BE2C (cell line): Measurements from ENCODE around the gene TMC6.

Source experiments
- DNase-seq: peaks from one replicate; pipeline ENCODE4 v3.0.0-alpha.2; 2020
- H3K27me3 ChIP-seq: fragments of 250-450 bp; sonication (Bioruptor Pico); 2 replicates; pipeline ENCODE4 v1.5.1; 2020; ENCODE audit warnings: mild to moderate bottlenecking
- H3K36me3 ChIP-seq: fragments of 250-450 bp; sonication (Bioruptor Pico); 2 replicates; pipeline ENCODE4 v1.5.1; 2020; ENCODE audit warnings: mild to moderate bottlenecking
- H3K4me1 ChIP-seq: fragments of 250-450 bp; sonication (Bioruptor Pico); 2 replicates; pipeline ENCODE4 v1.5.1; 2020
- H3K4me3 ChIP-seq: 2 replicates; pipeline ENCODE4 v1.5.1; 2011; ENCODE audit warnings: low read depth, low read length
- H3K9me3 ChIP-seq: fragments of 250-450 bp; sonication (Bioruptor Pico); 2 replicates; pipeline ENCODE4 v1.5.1; 2020
- TF ChIP-seq, protein P1 (sequence below): IDR thresholded peaks from 2 replicates; pipeline ENCODE4 v1.5.1; 2012; ENCODE audit warnings: mild to moderate bottlenecking, low read depth, low read length

Gene TMC6

GRCh38 chr17:78108726-78109488 lies 19.6 kb downstream of the TMC6 start:
- TF ChIP-seq, protein P1, sequence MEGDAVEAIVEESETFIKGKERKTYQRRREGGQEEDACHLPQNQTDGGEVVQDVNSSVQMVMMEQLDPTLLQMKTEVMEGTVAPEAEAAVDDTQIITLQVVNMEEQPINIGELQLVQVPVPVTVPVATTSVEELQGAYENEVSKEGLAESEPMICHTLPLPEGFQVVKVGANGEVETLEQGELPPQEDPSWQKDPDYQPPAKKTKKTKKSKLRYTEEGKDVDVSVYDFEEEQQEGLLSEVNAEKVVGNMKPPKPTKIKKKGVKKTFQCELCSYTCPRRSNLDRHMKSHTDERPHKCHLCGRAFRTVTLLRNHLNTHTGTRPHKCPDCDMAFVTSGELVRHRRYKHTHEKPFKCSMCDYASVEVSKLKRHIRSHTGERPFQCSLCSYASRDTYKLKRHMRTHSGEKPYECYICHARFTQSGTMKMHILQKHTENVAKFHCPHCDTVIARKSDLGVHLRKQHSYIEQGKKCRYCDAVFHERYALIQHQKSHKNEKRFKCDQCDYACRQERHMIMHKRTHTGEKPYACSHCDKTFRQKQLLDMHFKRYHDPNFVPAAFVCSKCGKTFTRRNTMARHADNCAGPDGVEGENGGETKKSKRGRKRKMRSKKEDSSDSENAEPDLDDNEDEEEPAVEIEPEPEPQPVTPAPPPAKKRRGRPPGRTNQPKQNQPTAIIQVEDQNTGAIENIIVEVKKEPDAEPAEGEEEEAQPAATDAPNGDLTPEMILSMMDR, result no peak
- Histone ChIP-seq H3K4me1 (peaks cover 5% of the 10 kb centered on the region), H3K27me3 (no peaks in the 10 kb centered on the region), H3K9me3 (no peaks in the 10 kb centered on the region), H3K36me3 (peaks cover 8% of the 10 kb centered on the region), H3K4me3 (no peak overlapping the region)
- no peak for DNase-seq

DNA sequence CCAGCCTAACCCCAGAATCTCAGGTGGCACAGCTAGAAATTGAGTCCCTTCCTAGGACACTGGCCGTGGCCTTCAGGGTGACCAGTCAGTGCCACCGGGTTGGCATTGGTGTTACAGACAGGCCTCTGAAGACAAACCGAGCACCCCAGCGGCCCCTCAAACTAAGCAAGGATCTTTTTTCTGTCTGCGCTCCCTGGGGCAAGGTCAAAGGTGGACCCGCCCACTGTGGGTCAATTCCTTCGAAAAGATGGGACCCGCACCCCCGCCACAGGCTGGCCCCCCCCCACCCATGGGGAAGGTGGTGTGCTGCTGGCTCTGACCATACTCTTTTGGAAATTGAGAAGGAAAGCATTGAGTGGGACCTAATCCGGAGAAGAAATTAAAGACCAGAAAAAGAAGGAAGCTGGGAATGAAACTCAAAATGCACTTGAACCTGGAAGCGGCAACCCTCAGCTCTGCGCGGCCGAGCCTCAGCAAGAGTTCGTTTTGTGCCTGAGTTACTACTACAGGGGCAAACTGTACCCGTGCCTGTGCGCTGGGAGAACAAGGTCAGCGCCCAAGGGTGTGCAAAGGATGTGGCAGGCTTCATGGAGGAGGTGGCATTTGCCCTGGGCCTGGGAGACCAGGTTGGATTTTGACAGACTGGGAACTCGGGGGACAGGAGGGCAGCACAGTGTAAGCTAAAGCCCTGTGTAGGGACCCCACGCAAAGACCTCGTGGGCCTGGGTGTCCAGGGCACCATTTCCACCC lies 20.4 kb downstream of the TMC6 start:
- Histone ChIP-seq H3K36me3 (peaks cover 16% of the 10 kb centered on the region), H3K9me3 (no peaks in the 10 kb centered on the region), H3K4me3 (no peak overlapping the region), H3K27me3 (no peaks in the 10 kb centered on the region), H3K4me1 (peaks cover 5% of the 10 kb centered on the region)
- no peak for DNase-seq
- TF ChIP-seq, protein P1, result no peak

DNA sequence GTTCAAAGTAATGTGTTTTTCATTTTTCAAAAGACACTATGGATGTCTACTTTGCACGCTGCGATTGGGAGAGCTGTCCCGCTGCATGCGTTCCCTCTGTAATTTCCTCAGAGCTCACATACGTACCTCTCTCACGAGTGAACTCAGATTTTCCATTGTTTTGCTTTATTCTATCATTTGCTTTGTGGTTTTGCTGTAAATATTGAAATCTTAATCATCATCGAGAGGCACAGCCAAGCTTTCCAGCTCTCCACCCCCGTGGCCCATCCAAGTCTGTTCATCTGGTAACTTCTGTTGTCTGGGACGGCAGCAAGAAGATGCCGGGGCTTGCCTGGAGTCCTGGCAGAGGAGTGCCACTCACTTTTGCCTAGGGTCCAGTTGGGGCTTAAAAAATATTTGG lies 21.1 kb downstream of the TMC6 start:
- Histone ChIP-seq H3K36me3 (peaks cover 23% of the 10 kb centered on the region), H3K4me1 (no peaks in the 10 kb centered on the region; the same call in 1 of the 2 replicates), H3K4me3 (no peak overlapping the region), H3K9me3 (no peaks in the 10 kb centered on the region), H3K27me3 (no peaks in the 10 kb centered on the region)
- TF ChIP-seq, protein P1, result no peak
- DNase-seq, result no peak

GRCh38 chr17:78106211-78106610 lies 22.3 kb downstream of the TMC6 start:
- Histone ChIP-seq H3K36me3 (peaks cover 34% of the 10 kb centered on the region), H3K9me3 (no peaks in the 10 kb centered on the region), H3K4me3 (no peak overlapping the region), H3K27me3 (no peaks in the 10 kb centered on the region), H3K4me1 (no peaks in the 10 kb centered on the region)
- no peak for DNase-seq
- TF ChIP-seq, protein P1, result no peak

- DNase-seq, result no peak
- TF ChIP-seq, protein P1, result no peak
- H3K36me3 ChIP-seq, result peaks cover 39% of the 10 kb centered on the region
- H3K4me3 ChIP-seq, result no peak overlapping the region
- no peaks in the 10 kb centered on the region for H3K4me1 ChIP-seq
- no peaks in the 10 kb centered on the region for H3K9me3 ChIP-seq
- no peaks in the 10 kb centered on the region for H3K27me3 ChIP-seq
Measured at GRCh38 chr17:78105551-78105950, 23.0 kb downstream of the TMC6 start.

GRCh38 chr17:78105101-78105500 lies 23.5 kb downstream of the TMC6 start:
- TF ChIP-seq, protein P1, result no peak
- Histone ChIP-seq H3K9me3 (no peaks in the 10 kb centered on the region), H3K4me1 (no peaks in the 10 kb centered on the region), H3K4me3 (no peak overlapping the region), H3K27me3 (no peaks in the 10 kb centered on the region), H3K36me3 (peaks cover 43% of the 10 kb centered on the region)
- no peak for DNase-seq
